PFSK-1 (cell line): ENCODE data around the gene NOC2L.
A peak's percentile ranks its signal among the peaks of the same experiment; 100 is the strongest.

Source experiments
- FOXP2 ChIP-seq: optimal IDR thresholded peaks from 2 replicates; pipeline ENCODE3; 2011; ENCODE audit warnings: borderline replicate concordance, control low read depth, inconsistent platforms; ENCODE audit not compliant: insufficient read depth; ENCODE audit errors: extremely low read length, extremely low read depth
- POLR2AphosphoS5 ChIP-seq: IDR thresholded peaks from 2 replicates; pipeline ENCODE4 v1.6.1; 2012; ENCODE audit warnings: low read depth, mild to moderate bottlenecking, control low read depth, low read length, moderate library complexity
- REST ChIP-seq, 2 experiments: IDR thresholded peaks; 2 replicates each; pipeline versions ENCODE4 v1.6.1 to v1.8.0; 2011 to 2012; ENCODE audit warnings: low read depth in 2 of 2, low read length in 2 of 2, control low read depth in 1 of 2, inconsistent platforms in 1 of 2, mild to moderate bottlenecking in 1 of 2, moderate library complexity in 1 of 2; ENCODE audit not compliant: insufficient read depth in 1 of 2
- SIN3A ChIP-seq: IDR thresholded peaks from 2 replicates; pipeline ENCODE4 v1.6.1; 2012; ENCODE audit warnings: mild to moderate bottlenecking, low read length, moderate library complexity, borderline replicate concordance; ENCODE audit not compliant: insufficient read depth
- TAF1 ChIP-seq: IDR thresholded peaks from 2 replicates; pipeline ENCODE4 v1.6.1; 2012; ENCODE audit warnings: low read length, control low read depth, borderline replicate concordance; ENCODE audit not compliant: insufficient read depth

NOC2L gene

GRCh38 chr1:944341-945325 lies 14.4 kb downstream of the NOC2L start:
- TF ChIP-seq TAF1 (no peak), FOXP2 (no peak), POLR2AphosphoS5 (peak; percentile 73), SIN3A (peak; percentile 68; the same call in 1 of the 2 replicates), REST (IDR thresholded peaks at IDR 0.05; ENCODE audit: insufficient read depth in 1 of 2, low read depth in 2 of 2, low read length in 2 of 2) (no peak)

GRCh38 chr1:943545-944340 lies 15.3 kb downstream of the NOC2L start:
- TF ChIP-seq SIN3A (no peak; the same call in 1 of the 2 replicates), REST (IDR thresholded peaks at IDR 0.05; ENCODE audit: insufficient read depth in 1 of 2, low read depth in 2 of 2, low read length in 2 of 2) (no peak), POLR2AphosphoS5 (no peak), FOXP2 (no peak), TAF1 (no peak)

- TF ChIP-seq TAF1 (peak; percentile 27; the same call in 1 of the 2 replicates), SIN3A (no peak)
Observed at GRCh38 chr1:942864-943533, 16.1 kb downstream of the NOC2L start.

GRCh38 chr1:942411-942821 lies 16.6 kb downstream of the NOC2L start:
- peak; percentile 4 for TF ChIP-seq POLR2AphosphoS5
- TF ChIP-seq SIN3A: no peak

- TF ChIP-seq FOXP2 (no peak), POLR2AphosphoS5 (no peak), REST (IDR thresholded peaks at IDR 0.05; ENCODE audit: insufficient read depth in 1 of 2, low read depth in 2 of 2, low read length in 2 of 2) (0 out of 4 replicates have a peak, but pooled peaks of 1 of the 2 experiments have one; percentile 17), SIN3A (no peak)
Observed at GRCh38 chr1:941588-942383, 17.3 kb downstream of the NOC2L start.
